Activated T-cell treated with anti-CD3 and anti-CD28 coated beads, Interleukin-2, amount 50 U/mL, for 24 hours (primary cell): ENCODE results near the gene SH3BP5L.
"Not testable (repeated sequence)": the region's sequence is repeated elsewhere in the genome, so short reads cannot be mapped to it uniquely, and the experiment has no call there.

Experiments
- DNase-seq: peaks from one replicate; pipeline ENCODE4 v3.0.0-alpha.2; 2020
- H3K27ac Mint-ChIP-seq: 2 replicates; pipeline ENCODE4 v1.8.0; 2020; ENCODE audit warnings: mild to moderate bottlenecking, mixed read lengths
- H3K27me3 Mint-ChIP-seq: 2 replicates; pipeline ENCODE4 v1.8.0; 2020; ENCODE audit warnings: mixed read lengths
- H3K36me3 Mint-ChIP-seq: 2 replicates; pipeline ENCODE4 v1.8.0; 2020; ENCODE audit warnings: low read depth, mixed read lengths
- H3K4me1 Mint-ChIP-seq: 2 replicates; pipeline ENCODE4 v1.8.0; 2020; ENCODE audit warnings: low read depth, mixed read lengths
- H3K4me3 Mint-ChIP-seq: 2 replicates; pipeline ENCODE4 v1.8.0; 2020; ENCODE audit warnings: mild to moderate bottlenecking, moderate library complexity, mixed read lengths
- H3K9me3 Mint-ChIP-seq: 2 replicates; pipeline ENCODE4 v1.8.0; 2020; ENCODE audit warnings: mixed read lengths

SH3BP5L gene

GRCh38 chr1:248813546-248813945 lies 12.2 kb downstream of the SH3BP5L start:
- Mint-ChIP-seq H3K4me3 (no peak overlapping the region), H3K4me1 (peaks cover 29% of the 10 kb centered on the region), H3K9me3 (no peaks in the 10 kb centered on the region), H3K27ac (no peak overlapping the region), H3K27me3 (no peaks in the 10 kb centered on the region), H3K36me3 (peaks cover 66% of the 10 kb centered on the region)
- no peak for DNase-seq

GRCh38 chr1:248812736-248813425 lies 12.8 kb downstream of the SH3BP5L start:
- Mint-ChIP-seq H3K27me3 (no peaks in the 10 kb centered on the region), H3K9me3 (no peaks in the 10 kb centered on the region), H3K4me3 (no peak overlapping the region), H3K27ac (no peak overlapping the region), H3K4me1 (peaks cover 22% of the 10 kb centered on the region), H3K36me3 (peaks cover 60% of the 10 kb centered on the region)
- DNase-seq = no peak

- Mint-ChIP-seq H3K36me3 (peaks cover 52% of the 10 kb centered on the region), H3K9me3 (no peaks in the 10 kb centered on the region), H3K4me3 (no peak overlapping the region), H3K27ac (peak overlapping the region; percentile 5), H3K4me1 (peaks cover 11% of the 10 kb centered on the region), H3K27me3 (no peaks in the 10 kb centered on the region)
- no peak for DNase-seq
Observed at GRCh38 chr1:248811514-248812490, 13.9 kb downstream of the SH3BP5L start.

GRCh38 chr1:248810727-248811513 lies 14.8 kb downstream of the SH3BP5L start:
- Mint-ChIP-seq H3K4me1 (peaks cover 3% of the 10 kb centered on the region), H3K9me3 (no peaks in the 10 kb centered on the region), H3K36me3 (peaks cover 43% of the 10 kb centered on the region), H3K4me3 (no peak overlapping the region), H3K27ac (peak overlapping the region; percentile 15), H3K27me3 (no peaks in the 10 kb centered on the region)
- no peak for DNase-seq

GRCh38 chr1:248810000-248810726 lies 15.6 kb downstream of the SH3BP5L start:
- Mint-ChIP-seq H3K4me3 (no peak overlapping the region), H3K27ac (peak overlapping the region; percentile 68), H3K36me3 (peaks cover 37% of the 10 kb centered on the region), H3K27me3 (no peaks in the 10 kb centered on the region), H3K4me1 (peaks cover 2% of the 10 kb centered on the region), H3K9me3 (no peaks in the 10 kb centered on the region)
- DNase-seq = no peak

GRCh38 chr1:248808876-248809275 lies 16.8 kb downstream of the SH3BP5L start:
- no peaks in the 10 kb centered on the region for H3K9me3 Mint-ChIP-seq
- no peak overlapping the region for H3K27ac Mint-ChIP-seq
- DNase-seq = no peak
- no peaks in the 10 kb centered on the region for H3K27me3 Mint-ChIP-seq
- H3K4me3 Mint-ChIP-seq = no peak overlapping the region
- H3K36me3 Mint-ChIP-seq = peaks cover 25% of the 10 kb centered on the region
- peaks cover 5% of the 10 kb centered on the region for H3K4me1 Mint-ChIP-seq

- Mint-ChIP-seq H3K4me1 (peaks cover 5% of the 10 kb centered on the region), H3K36me3 (peaks cover 8% of the 10 kb centered on the region), H3K9me3 (no peaks in the 10 kb centered on the region), H3K4me3 (no peak overlapping the region), H3K27me3 (peaks cover 3% of the 10 kb centered on the region), H3K27ac (no peak overlapping the region)
- peak; percentile 65 for DNase-seq
Observed at GRCh38 chr1:248807067-248807737, 18.5 kb downstream of the SH3BP5L start.

- H3K4me1 Mint-ChIP-seq = peaks cover 5% of the 10 kb centered on the region
- no peak for DNase-seq
- H3K36me3 Mint-ChIP-seq = no peaks in the 10 kb centered on the region
- H3K4me3 Mint-ChIP-seq = no peak overlapping the region
- no peaks in the 10 kb centered on the region for H3K9me3 Mint-ChIP-seq
- peaks cover 11% of the 10 kb centered on the region for H3K27me3 Mint-ChIP-seq
- no peak overlapping the region for H3K27ac Mint-ChIP-seq
Observed at GRCh38 chr1:248805876-248806275, 19.8 kb downstream of the SH3BP5L start.

- no peak for DNase-seq
- Mint-ChIP-seq H3K4me3 (no peak overlapping the region), H3K9me3 (no peaks in the 10 kb centered on the region), H3K36me3 (no peaks in the 10 kb centered on the region), H3K4me1 (peaks cover 5% of the 10 kb centered on the region), H3K27ac (no peak overlapping the region), H3K27me3 (peaks cover 14% of the 10 kb centered on the region)
Observed at GRCh38 chr1:248804771-248805681, 20.7 kb downstream of the SH3BP5L start.

GRCh38 chr1:248803501-248803900 lies 22.2 kb downstream of the SH3BP5L start:
- not testable (repeated sequence) for H3K27ac Mint-ChIP-seq, H3K4me1 Mint-ChIP-seq, H3K4me3 Mint-ChIP-seq, H3K9me3 Mint-ChIP-seq, DNase-seq, H3K36me3 Mint-ChIP-seq
- peaks cover 16% of the 10 kb centered on the region for H3K27me3 Mint-ChIP-seq

GRCh38 chr1:248802454-248802853 lies 23.3 kb downstream of the SH3BP5L start:
- Mint-ChIP-seq H3K27me3 (peaks cover 23% of the 10 kb centered on the region), H3K9me3 (no peaks in the 10 kb centered on the region), H3K27ac (no peak overlapping the region), H3K4me3 (no peak overlapping the region), H3K4me1 (peaks cover 5% of the 10 kb centered on the region), H3K36me3 (no peaks in the 10 kb centered on the region)
- DNase-seq = no peak

- Mint-ChIP-seq H3K4me1 (peaks cover 5% of the 10 kb centered on the region), H3K9me3 (peaks cover 3% of the 10 kb centered on the region), H3K4me3 (no peak overlapping the region), H3K36me3 (no peaks in the 10 kb centered on the region), H3K27ac (no peak overlapping the region), H3K27me3 (peaks cover 30% of the 10 kb centered on the region)
- no peak for DNase-seq
Observed at GRCh38 chr1:248800459-248800858, 25.3 kb downstream of the SH3BP5L start.

GRCh38 chr1:248798791-248799190 lies 26.9 kb downstream of the SH3BP5L start:
- DNase-seq = no peak
- H3K36me3 Mint-ChIP-seq = no peaks in the 10 kb centered on the region
- H3K27ac Mint-ChIP-seq = no peak overlapping the region
- no peak overlapping the region for H3K4me3 Mint-ChIP-seq
- peaks cover 3% of the 10 kb centered on the region for H3K4me1 Mint-ChIP-seq
- peaks cover 11% of the 10 kb centered on the region for H3K9me3 Mint-ChIP-seq
- peaks cover 30% of the 10 kb centered on the region for H3K27me3 Mint-ChIP-seq
